Stimulated activated CD4-positive, alpha-beta T cell treated with anti-CD3 and anti-CD28 coated beads, Interleukin-15, amount 100 ng/mL, for 24 hours (primary cell): Measurements from ENCODE around the gene PSMC2.

ENCODE experiments used
- DNase-seq: peaks from one replicate; pipeline ENCODE4 v3.0.0-alpha.2; 2020

The PSMC2 gene

GRCh38 chr7:103347507-103348267 is at the start of gene PSMC2:
Gene PSMC2 (plus strand): TSS chr7:103347643. CDS start chr7:103347712, 69 bp downstream.
- peak; percentile 85 for DNase-seq

- no peak for DNase-seq
Measured at GRCh38 chr7:103297837-103298179, 49.6 kb upstream of the PSMC2 start.

DNA sequence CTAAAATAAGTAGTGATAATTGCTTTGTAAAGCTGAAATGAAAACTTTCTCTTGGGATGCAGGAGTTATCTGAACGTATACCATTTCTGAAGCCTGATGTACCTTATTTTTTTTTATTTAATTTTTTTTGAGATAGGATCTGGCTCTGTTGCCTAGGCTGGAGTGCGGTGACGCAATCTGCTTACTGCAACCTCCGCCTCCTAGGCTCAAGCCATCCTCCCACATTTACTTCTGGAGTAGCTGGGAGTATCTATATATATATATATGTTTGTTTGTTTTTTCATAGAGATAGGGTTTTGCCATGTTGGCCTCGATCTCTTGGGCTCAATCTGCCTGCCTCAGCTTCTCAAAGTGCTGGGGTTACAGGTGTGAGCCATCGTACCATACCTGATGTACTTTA is 47.8 kb upstream of the PSMC2 start:
- DNase-seq: no peak

DNA sequence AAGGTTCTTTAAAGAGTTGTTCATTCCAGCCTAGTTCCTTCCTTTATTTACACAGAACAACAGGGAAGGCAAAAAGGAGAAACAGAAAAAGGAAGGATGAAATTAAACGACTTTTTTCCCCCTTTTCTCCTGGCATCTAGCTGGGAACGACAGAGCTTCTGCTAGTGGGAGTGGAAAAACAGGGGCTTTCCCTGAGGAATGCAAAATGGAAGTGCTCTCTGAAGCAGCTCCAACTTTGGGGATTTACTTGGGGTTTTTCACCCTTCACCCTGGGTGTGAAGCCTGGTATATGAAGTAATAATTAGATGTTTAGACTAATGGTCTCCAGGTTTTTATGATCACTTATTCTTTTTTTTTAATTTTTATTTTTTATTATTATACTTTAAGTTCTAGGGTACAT is 46.0 kb upstream of the PSMC2 start:
- no peak for DNase-seq

- DNase-seq: no peak
Measured at GRCh38 chr7:103307503-103308231, 39.8 kb upstream of the PSMC2 start.

GRCh38 chr7:103314852-103315251 is 32.6 kb upstream of the PSMC2 start:
- DNase-seq: no peak

GRCh38 chr7:103316380-103316941 is 31.0 kb upstream of the PSMC2 start:
- DNase-seq: no peak

- no peak for DNase-seq
Measured at GRCh38 chr7:103317009-103317408, 30.4 kb upstream of the PSMC2 start.

DNA sequence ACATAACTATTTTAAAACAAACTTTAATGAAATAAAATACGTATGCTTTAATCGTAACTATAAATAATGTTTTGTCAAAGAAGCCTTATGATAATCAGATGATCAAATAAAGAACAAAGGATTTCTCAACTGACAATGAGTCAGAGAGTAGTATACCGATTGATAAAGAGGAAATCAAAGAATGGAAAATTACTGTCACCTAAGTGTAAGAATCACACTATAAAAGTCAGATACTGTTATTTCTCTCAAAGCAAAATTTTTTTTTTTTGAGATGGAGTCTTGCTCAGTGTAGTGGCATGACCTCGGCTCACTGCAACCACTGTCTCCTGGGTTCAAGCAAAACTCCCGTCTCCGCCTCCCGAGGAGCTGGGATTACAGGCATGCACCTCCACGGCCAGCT is 21.7 kb upstream of the PSMC2 start:
- peak; percentile 16 for DNase-seq

DNA sequence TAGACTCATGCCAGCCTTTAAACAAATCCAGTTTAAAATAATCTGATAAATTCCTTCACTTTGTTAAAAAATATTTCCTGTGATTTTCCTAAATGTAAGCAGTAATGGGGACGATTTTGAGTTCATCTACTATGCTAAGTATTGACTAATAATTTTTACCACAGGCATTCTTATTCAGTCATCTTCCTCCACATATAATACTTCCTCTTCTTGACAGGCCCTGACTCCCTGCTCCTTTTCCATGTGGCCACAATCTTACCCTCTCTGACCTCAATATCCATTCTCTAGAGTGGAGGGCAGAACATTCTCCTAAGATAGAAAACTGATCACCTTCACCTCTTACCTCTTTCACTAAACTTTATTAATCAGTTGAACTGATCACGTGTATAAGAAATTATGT is 10.7 kb upstream of the PSMC2 start:
- no peak for DNase-seq

GRCh38 chr7:103338864-103339263 is 8.6 kb upstream of the PSMC2 start:
- no peak for DNase-seq

DNA sequence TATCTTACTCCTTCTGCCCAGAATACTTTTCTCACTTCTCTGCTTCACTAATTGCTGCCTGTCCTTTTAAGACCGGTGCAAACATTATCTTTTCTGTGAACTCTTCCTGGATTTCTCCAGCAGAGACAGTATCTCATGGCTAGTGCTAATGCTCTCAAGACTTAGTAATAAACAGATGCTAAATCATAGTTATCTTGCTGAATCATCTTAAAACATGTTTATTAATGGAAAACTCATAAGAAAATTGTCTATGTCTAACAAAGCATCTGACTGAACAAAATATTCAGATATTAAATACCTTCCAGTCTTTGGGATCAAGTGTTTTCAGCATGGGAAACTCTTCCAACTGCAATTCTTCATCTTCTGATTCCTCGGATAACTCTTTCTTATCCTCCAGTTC is 6.0 kb upstream of the PSMC2 start:
- no peak for DNase-seq

GRCh38 chr7:103343332-103343731 is 4.1 kb upstream of the PSMC2 start:
- no peak for DNase-seq

- DNase-seq: peak; percentile 55
Measured at GRCh38 chr7:103343758-103344452, 3.5 kb upstream of the PSMC2 start.

- DNase-seq: peak; percentile 91
Measured at GRCh38 chr7:103344453-103345149, 2.8 kb upstream of the PSMC2 start, which contains the start of gene DNAJC2. Gene DNAJC2 (minus strand): TSS chr7:103344767. CDS start chr7:103344622, 145 bp downstream.

- DNase-seq: no peak
Measured at GRCh38 chr7:103346396-103346795, 1.0 kb upstream of the PSMC2 start.

GRCh38 chr7:103348452-103348851 is 1.0 kb downstream of the PSMC2 start:
- no peak for DNase-seq

DNA sequence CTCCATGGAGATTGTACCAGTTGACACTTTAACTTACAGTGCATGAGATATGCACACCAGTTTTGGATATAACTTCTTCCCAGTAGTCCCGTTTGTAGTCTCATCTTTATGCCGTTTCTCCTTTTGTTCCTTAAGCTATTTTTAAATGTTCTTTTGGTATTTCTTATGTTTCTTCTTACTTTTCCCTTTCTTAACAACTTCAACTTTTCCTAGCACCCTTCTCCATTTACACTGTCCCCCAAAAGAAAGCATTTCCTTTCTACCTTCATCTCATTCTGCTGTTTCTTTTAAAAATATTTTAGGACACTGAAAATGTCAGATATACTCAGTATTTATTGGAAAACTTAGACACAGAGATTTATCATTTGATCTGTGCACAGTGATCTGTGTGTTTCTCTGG is 1.5 kb downstream of the PSMC2 start:
- no peak for DNase-seq

- DNase-seq: no peak
Measured at GRCh38 chr7:103349805-103350204, 2.4 kb downstream of the PSMC2 start.

GRCh38 chr7:103369432-103369831 is 22.0 kb downstream of the PSMC2 start:
- no peak for DNase-seq

DNA sequence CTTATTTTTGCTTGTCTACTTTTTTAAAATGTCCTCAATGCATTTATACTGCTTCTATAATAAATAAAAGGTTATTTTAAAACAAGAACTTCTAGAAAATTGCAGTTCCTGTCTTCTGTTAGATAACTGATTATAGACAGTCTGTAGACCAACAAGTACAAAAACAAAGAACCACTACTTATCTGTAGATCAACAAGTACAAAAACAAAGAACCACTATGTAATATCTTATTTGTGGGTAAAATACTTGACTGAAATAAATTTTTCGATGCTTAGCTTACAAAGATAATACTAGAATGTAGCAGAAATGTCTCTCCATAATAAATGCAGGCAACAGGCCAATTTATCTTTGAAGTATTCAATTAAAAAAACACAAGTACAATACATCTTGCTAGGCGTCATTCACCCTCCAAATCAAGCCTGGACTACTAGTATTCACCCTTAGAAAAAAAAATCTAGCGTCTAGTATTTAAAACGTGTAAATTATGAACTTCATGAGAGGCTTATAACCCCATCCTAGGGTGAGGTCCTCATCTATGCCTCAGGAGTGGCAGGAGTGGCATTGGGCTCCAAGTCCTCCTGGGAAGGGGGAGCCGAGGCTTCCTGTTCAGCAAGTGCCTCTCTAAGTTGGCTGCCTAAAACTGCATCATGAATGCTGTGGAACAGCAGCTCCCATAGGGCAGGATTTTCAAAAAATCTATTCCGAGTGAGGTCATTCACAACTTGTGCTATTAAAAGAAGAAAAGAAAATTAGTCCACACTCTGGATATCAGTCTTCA is 26.6 kb downstream of the PSMC2 start:
- no peak for DNase-seq
